Astrocyte of the hippocampus (primary cell): ENCODE measurements around the gene DHRS4L2.
"Not testable (repeated sequence)": the region's sequence is repeated elsewhere in the genome, so short reads cannot be mapped to it uniquely, and the experiment has no call there.

Experiments
- DNase-seq: peaks from one replicate; pipeline ENCODE4 v3.0.0; 2011; ENCODE audit warnings: low read depth, low spot score

DHRS4L2 gene

DNA sequence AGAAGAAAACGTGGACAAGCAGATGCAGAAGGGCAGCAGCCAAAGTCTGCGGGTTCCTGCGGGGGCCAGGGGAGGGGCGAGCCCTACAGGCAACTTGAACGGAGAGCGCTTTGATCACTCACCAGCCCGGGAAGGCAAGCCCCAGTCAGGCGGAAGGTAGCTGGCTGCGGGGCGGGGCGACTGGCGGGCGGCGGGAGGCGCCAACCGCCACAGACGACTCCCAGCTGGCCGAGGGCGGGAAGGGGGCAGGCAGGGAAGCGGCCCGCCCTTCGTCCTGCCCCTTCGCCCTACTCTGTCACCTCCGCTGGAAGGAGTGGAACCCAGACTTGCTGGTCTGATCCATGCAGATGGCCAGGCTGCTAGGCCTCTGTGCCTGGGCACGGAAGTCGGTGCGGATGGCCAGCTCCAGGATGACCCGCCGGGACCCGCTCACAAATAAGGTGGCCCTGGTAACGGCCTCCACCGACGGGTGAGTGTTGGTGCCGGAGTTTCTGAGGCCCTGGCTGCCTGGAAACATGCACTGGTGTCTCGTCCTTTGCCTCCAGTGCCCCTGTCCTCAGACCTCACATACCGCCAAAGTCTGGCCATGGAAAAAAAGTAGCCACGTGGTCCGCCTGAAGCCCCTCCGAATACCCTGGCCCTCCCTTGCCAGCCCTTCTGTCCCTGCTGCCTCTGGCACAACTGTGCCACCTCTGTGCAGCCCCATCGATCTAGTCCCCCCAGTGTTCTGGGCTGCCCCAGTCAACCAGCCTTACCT lies at the start of gene DHRS4L2:
TSS of gene DHRS4L2 (plus strand) at position 323 of the 757 bp plus-strand sequence. CDS start at position 342, 19 bp downstream.
- peak; percentile 70 for DNase-seq

DNA sequence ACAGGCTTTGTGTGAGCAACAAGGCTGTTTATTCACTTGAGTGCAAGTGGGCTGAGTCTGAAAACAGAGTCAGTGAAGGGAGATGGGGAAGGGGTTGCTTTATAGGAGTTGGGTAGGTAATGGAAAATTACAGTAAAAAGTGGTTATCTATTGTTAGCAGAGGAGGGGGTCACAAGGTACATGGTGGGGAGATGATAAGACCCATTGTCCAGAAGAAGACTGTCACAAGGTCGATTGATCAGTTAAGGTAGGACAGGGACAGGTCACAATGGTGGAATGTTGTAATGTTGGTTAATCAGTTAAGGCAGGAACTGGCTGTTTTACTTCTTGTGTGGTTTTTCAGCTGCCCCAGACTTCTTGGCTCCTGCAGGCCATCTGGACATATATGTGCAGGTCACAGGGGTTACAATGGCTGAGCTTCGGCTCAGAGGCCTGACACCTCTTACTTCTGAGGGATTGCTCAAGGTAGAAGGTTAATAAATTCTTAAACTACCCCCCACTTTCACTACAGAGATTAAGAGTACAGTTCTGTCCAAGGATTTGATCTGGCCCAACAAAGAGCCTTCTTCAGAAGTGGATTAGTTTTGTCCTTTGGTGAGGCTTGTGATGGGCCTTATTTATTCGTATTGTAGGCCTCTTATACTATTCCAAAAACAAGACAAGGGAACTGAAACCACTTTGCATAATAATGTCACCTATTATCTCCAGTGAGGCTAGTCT lies 49.0 kb upstream of the DHRS4L2 start:
- no peak for DNase-seq

DNA sequence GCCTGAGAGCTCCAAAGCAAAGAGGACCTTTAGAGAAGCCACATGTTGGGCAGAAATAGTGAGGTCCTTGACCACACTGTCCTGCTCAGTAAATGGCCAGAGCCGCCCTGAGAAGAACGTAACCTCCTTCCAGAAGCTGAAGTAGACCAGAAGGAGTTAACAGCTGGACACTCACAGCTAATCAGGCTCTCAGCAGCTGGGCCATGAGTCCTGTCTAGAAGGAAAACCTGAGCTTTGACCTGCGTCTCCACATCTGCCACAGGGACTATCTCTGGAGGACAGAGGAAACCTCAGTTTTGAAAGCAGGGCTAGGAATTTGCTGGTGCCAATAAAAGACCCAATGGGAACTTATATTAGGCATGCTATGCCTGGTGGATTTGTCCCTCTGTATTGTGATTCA lies 47.5 kb upstream of the DHRS4L2 start:
- DNase-seq: no peak

DNA sequence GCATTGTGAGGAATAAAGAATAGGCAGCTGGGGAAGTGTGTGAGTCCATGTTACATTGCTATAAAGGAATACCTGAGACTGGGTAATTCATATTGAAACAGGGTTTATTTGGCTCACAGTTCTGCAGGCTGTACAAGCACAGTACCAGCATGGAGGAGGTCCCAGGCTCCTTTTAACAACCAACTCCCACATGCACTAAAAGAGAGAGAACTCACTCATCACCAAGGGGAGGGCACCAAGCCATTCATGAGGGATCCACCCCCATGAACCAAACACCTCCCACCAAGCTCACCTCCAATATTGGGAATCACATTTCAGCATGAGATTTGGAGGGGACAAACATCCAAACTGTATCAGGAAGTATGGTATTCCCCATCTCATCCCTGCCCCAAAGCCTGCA lies 47.1 kb upstream of the DHRS4L2 start:
- no peak for DNase-seq

DNA sequence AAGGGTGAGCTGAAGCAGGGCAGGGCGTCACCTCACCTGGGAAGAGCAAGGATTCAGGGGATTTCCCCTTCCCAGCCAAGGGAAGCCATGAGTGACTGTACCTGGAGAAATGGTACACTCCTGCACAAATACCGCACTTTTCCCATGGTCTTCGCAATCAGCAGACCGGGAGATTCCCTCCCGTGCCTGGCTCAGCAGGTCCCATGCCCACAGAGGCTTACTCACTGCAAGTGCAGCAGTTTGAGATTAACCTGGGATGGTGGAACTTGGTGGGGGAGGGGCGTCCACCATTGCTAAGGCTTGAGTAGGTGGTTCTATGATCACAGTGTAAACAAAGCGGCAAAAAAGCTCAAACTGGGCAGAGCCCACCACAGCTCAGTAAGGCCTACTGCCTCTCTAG lies 46.1 kb upstream of the DHRS4L2 start:
- DNase-seq: no peak

DNA sequence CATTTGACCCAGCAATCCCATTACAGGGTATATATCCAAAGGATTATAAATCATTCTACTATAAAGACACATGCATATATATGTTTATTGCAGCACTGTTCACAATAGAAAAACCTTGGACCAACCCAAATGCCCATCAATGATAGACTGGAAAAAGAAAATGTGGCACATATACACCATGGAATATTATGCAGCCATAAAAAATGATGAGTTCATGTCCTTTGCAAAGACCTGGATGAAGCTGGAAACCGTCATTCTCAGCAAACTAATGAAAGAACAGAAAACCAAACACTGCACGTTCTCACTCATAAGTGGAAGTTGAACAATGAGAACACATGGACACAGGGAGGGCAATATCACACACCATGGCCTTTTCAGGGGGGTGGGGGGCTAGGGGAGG lies 39.7 kb upstream of the DHRS4L2 start:
- not testable (repeated sequence) for DNase-seq

DNA sequence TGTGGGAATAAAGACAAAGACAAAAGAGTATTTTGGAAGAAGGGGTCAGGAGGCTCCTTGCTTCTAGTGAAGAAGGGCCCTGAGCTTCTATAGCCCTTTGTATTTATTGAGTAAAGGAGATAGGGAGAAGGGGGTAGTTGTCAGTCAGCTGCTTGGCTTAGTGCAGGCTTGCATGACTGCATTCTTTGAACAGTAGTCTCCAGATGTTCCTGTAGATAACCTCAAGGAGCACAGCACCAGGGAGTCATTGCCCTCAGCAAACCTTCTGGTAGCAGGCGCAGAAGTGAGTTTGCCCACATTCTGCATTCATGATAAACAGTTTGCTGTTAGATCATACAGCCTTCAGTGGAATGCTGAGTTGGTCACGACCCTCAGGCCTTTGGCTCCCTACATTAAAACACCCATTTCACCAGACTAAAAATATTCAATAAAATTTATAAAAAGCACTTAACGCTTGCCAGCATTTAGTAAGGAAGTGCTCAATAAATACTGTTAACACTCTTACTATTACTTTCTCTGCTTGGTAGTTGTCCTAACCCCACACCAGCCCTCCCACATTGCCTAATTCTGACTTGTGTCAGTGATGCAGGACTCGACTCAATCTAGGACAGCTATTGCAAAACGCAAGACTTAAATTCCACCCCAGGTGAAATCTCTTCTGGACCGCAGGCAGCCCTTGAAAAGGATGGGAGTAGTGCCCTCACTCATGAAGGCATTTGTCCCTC lies 38.2 kb upstream of the DHRS4L2 start:
- no peak for DNase-seq

DNA sequence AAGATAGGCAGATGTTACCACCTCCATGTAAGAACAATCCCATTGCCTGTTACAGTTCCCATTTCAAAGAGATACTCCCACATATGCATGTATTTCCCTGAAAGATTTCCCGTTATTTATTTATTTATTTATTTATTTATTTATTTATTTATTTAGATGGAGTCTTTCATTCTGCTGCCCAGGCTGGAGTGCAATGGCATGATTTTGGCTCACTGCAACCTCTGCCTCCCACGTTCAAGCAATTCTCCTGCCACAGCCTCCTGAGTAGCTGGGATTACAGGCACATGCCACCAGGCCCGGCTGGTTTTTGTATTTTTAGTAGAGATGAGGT lies 37.6 kb upstream of the DHRS4L2 start:
- not testable (repeated sequence) for DNase-seq

DNA sequence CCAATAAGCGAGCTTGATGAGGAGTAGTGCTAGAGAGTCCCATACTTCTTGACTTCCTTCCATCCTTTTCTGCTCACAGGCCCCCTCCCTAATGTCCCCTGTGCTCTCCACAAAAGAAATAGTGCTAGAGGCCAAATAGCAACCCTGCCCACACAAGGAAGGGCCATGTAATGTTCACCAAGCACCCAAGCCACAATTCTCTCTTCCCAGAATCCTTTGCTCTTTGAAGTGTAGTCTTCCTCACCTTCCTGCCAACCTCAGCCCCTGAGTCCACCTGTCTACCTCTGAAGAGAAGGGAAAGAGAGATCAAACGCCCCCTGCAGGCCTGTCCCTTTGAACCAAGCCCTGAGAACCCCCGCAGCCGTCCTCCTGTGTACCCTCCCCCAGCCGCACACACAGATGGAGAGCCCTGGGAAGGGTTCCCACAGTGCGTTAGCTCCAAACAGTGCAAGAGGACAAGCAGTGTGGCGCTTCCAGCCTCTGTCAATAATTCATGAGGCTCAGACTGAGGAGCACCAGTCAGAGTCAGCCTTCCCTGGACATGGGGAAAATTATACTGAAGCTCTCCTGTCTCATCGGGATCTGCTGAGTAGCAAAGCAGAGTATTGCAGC lies 37.0 kb upstream of the DHRS4L2 start:
- no peak for DNase-seq

DNA sequence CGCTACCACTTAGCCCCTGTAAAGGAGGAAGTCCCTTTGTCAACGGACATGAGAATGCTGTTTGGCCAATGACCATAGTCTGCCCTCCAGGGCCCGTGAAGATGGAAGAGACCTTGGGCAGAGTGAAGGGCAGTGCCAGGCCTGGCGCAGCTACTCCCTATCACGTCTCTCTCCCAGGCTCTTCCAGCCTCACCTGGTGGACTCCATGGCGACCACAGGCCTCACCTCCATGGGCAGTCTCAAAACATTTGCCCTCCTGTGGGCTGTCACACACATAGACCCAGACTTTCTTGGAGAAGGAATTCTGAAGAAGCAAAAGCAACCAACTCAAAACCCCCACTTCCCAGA lies 35.6 kb upstream of the DHRS4L2 start:
- not testable (repeated sequence) for DNase-seq

DNA sequence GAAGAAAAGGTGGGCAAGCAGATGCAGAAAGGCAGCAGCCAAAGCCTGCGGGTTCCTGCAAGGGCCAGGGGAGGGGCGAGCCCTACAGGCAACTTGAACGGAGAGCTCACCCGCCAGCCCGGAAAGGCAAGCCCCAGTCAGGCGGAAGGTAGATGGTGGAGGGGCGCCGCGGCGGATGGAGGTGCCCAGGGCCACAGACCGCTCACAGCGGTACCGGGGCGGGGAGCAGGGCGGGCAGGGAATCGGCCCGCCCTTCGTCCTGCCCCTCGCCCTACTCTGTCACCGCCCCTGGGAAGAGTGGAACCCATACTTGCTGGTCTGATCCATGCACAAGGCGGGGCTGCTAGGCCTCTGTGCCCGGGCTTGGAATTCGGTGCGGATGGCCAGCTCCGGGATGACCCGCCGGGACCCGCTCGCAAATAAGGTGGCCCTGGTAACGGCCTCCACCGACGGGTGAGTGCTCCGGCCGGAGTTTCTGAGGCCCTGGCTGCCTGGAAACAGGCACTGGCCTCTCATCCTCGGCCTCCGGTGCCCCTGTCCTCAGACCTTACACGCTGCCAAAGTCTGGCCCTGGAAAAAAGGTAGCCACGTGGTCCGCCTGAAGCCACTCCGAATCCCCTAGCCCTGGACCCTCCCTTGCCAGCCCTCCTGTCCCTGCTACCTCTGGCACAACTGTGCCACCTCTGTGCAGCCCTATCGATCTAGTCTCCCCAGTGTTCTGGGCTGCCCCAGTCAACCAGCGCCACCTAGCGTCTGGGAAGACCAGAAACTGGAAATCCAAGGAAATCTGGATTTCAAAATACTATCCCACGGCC lies 35.1 kb upstream of the DHRS4L2 start, which contains the start of gene DHRS4:
TSS of gene DHRS4 (plus strand) at position 307 of the 815 bp plus-strand sequence. CDS start at position 326, 19 bp downstream.
- DNase-seq: peak; percentile 92

DNA sequence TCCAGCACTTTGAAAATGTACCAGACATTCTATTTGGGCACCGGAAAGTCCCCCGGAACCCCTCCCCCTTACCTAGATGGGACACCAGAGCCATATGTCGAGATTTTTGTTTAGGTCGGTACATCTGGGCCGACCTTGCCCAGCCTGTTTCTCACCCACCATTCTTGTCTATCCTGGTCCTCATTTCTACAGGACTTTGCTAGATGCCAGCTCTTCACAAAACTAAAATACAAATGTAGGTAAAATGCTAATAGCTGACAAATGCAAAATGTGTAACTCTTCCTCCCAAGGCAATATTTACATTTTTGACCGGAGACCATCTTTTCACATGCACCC lies 34.5 kb upstream of the DHRS4L2 start:
- not testable (repeated sequence) for DNase-seq

DNA sequence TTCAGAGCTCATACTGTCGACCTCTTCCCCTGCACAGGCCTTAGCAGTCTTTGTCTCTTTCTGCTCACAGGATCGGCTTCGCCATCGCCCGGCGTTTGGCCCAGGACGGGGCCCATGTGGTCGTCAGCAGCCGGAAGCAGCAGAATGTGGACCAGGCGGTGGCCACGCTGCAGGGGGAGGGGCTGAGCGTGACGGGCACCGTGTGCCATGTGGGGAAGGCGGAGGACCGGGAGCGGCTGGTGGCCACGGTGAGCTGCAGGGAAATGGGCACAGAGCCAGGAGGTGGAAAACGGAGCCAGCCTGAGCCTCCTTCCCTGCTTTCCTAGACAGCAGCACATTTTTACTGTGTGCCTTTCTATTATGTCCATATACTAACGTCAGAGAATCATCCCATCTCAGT lies 33.8 kb upstream of the DHRS4L2 start:
- not testable (repeated sequence) for DNase-seq

DNA sequence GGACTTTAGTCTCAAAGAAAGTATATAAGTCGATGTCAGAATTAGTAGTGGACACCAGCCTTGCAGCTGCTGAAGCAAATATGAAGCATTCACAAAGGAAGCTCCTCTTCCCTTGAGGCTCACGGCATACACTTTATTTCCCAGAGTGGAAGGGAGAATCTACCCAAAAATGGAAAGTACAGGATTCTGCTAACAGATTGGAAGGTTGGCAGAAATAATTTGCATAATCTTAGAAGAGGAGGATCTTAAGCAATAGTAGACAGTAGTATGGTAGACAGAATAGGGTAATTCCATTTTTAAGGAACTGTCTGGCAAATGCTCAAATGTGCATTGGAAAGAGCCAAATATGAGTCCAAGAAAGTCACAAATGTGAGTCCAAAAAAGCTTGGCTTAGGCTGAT lies 32.9 kb upstream of the DHRS4L2 start:
- DNase-seq: not testable (repeated sequence)

DNA sequence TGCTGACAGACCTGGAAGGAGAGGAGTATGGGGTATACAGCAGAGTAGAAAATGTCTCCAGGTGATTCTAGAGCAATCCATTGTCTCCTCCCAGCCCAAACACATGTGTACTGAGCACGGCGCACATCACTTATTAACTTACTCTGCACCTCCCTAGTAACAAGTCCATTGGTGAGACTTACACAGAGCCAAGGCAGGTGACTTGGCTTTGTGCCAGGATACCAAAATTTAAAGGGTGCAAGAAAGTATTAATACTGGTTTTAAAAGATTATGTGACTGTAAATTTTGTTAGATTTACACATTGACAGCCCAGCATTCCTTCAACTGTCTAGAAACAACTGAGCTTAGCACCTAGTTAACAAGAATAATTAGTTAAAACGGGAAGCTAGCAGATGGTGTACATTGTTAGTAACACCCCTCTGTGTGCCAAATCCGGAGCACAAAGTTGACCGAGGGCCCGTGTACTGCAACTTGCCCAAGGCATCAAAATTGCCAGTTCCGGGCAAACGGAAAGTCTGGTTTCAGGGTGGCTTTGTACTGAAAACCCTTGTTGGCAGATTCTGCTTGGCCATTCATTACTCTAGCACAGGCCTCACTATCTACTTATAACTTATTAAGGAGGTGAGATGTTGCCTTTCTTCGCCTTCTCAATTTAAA lies 30.7 kb upstream of the DHRS4L2 start:
- not testable (repeated sequence) for DNase-seq

DNA sequence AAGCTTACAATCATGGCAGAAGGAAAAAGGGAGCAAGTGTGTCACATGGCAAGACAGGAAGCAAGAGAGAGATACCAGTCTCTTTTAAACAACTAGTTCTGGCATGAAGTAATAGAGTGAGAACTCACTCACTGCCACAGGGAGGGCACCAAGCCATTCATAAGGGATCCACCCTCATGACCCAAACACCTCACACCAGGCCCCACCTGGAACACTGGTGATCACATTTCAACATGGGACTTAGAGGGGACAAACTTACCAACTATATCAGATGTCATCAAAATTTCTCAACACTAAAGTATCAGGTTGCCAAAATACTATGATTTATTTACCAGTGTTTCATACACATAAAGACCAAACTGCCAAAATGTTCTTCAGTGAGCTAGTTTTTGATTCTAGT lies 27.8 kb upstream of the DHRS4L2 start:
- DNase-seq: not testable (repeated sequence)

DNA sequence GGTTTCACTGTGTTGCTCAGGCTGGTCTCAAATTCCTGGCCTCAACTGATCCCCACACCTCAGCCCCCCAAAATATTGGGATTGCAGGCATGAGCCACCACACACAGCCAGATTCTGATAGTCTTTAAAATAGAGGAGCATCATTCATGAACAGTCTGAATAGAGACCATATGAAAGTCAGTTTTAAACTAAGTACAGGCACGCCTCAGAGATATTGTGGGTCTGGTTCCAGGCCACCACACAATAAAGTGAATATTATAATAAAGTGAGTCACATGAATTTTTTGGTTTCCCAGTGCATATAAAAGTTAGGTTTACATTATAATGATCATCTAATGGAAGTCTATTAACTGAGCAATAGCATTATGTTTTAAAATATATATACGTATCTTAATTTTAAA lies 27.0 kb upstream of the DHRS4L2 start:
- DNase-seq: not testable (repeated sequence)

DNA sequence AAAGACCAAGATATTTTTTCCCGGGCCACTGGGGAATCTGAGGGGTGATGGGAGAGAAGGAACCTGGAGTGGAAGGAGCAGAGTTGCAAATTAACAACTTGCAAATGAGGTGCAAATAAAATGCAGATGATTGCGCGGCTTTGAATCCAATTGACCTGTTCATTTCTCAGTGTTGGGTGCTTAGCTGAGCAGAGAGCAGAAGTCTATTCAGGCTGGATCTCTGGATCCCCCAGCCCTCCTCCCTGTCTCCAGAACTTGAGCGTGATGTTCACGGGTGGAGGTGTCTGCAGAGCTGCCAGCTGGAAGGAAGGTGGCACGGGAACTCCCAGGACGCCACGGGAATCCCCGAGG lies 19.6 kb upstream of the DHRS4L2 start:
- DNase-seq: not testable (repeated sequence)

DNA sequence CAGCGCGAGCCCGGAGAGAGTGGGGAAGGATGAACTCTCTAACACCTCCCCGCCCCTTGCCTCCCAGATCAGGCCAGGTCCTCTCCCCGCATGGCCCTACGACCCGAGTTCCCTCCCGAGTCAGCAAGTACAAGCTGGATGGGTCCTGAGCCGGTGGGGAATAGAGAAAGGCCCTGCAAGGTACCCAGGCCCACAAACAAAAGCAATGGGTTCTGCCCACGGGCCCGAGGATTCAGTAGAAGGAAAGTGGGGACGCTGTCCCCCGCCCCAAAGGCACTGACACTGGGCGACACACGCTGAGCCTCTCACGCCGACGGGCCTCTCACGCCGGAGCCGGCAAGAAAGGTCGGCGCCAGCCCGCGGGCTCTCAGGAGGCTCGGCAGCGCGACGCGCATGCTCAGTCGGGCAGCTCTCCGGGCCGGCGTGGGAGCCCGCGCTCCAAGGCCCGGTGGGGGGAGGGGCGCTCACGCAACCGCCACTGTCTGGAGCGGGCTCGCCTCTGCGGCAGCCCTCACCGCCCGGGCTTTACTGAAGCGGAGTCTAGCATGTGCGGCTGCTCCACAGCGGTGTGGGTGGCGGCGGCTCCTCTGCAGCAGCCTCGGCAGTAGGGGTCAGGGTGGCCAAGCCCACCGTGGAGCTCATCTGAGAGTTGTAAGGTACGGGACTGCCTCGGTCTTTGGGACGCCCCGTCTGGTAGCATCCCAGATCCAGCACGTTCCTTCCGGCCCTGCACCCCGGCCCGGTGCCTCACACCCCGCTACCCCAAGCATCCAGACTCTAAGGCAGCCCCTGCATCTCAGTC lies 19.0 kb upstream of the DHRS4L2 start:
- DNase-seq: peak; percentile 15

DNA sequence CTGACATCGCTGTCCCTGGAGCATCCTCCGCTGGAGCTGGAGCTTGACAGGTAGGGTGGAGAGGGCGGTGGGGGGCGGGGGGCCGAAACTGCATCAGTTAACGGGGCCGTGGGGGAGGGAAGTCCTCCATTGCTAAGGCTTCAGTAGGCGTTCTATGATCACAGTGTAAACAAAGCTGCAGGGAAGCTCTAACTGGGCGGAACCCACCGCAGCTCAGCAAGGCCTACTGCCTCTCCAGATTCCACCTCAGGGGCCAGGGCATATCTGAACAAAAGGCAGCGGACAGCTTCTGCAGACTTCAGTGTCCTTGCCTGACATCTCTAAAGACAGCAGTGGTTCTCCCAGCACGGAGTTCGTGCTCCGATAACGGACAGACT lies 18.5 kb upstream of the DHRS4L2 start:
- DNase-seq: not testable (repeated sequence)
